Measurements from ENCODE around the gene TMEM253. TPM values are rescaled to one million over a fixed set of nuclear protein-coding genes. Genes with fewer than 3 reads are reported as not detected.

TMEM253 gene
- total and polyA plus RNA-seq, 2 experiments from 2014 or later = 0.59 to 0.95 TPM

GRCh38 chr14:21090940-21091663 is 9.8 kb upstream of the TMEM253 start:
- Mint-ChIP-seq H3K9me3 (peaks cover 11% of the 10 kb centered on the region; the same call in 2 of the 3 replicates), H3K4me1 (peaks cover 67% of the 10 kb centered on the region), H3K27ac (peak overlapping the region; percentile 82), H3K36me3 (ENCODE audit: low read depth) (peaks cover 70% of the 10 kb centered on the region), H3K4me3 (peak overlapping the region; percentile 59; the same call in 1 of the 3 replicates), H3K27me3 (ENCODE audit: insufficient read depth, low read depth, poor library complexity) (peaks cover 42% of the 10 kb centered on the region)
- Histone ChIP-seq H3K9me2 (ENCODE audit: insufficient read depth) (no peaks in the 10 kb centered on the region), H3K4me2 (no peak overlapping the region), H3K79me2 (replicated peaks; ENCODE audit: insufficient read depth) (peaks cover 22% of the 10 kb centered on the region), H3K27me3 (ENCODE audit: insufficient read depth) (no peaks in the 10 kb centered on the region), H3K36me3 (ENCODE audit: insufficient read depth) (peaks cover 22% of the 10 kb centered on the region), H3K4me3 (no peak overlapping the region), H4K20me1 (replicated peaks; ENCODE audit: insufficient read depth) (peaks cover 26% of the 10 kb centered on the region), H3K27ac (ENCODE audit: low read depth) (peak overlapping the region; percentile 73), H2AFZ (no peak overlapping the region), H3K4me1 (ENCODE audit: insufficient read depth) (peaks cover 36% of the 10 kb centered on the region), H3F3A (replicated peaks; ENCODE audit: low read depth) (peaks cover 40% of the 10 kb centered on the region)
- TF ChIP-seq EZH2 (IDR thresholded peaks at IDR 0.05; ENCODE audit: low read depth, unreplicated experiment) (no peak), CTCF (conservative IDR thresholded peaks at IDR 0.05; ENCODE audit: low read depth in 2 of 2) (peak in 1 of 2 experiments; percentile 8; a peak in 1 of 4 replicates)
- DNase-seq (ENCODE audit: low spot score) (no peak), ATAC-seq (no peak)

GRCh38 chr14:21091821-21092272 is 9.0 kb upstream of the TMEM253 start:
- TF ChIP-seq EZH2 (IDR thresholded peaks at IDR 0.05; ENCODE audit: low read depth, unreplicated experiment) = no peak
- TF ChIP-seq ZNF114 (CRISPR knock-in tag; IDR thresholded peaks at IDR 0.05) = no peak
- no peak for TF ChIP-seq JUNB (IDR thresholded peaks at IDR 0.05; ENCODE audit: unreplicated experiment)
- H3K4me1 Mint-ChIP-seq = peaks cover 69% of the 10 kb centered on the region
- DNase-seq (ENCODE audit: low spot score) (no peak), ATAC-seq (no peak)
- Histone ChIP-seq H3K4me2 (no peak overlapping the region; the same call in 1 of the 2 replicates), H3K4me3 (no peak overlapping the region), H3K79me2 (replicated peaks; ENCODE audit: insufficient read depth) (peaks cover 29% of the 10 kb centered on the region), H3F3A (replicated peaks; ENCODE audit: low read depth) (peaks cover 39% of the 10 kb centered on the region), H3K36me3 (ENCODE audit: insufficient read depth) (peaks cover 17% of the 10 kb centered on the region), H3K27ac (ENCODE audit: low read depth) (no peak overlapping the region; the same call in 1 of the 2 replicates), H4K20me1 (replicated peaks; ENCODE audit: insufficient read depth) (peaks cover 19% of the 10 kb centered on the region), H3K9me2 (ENCODE audit: insufficient read depth) (no peaks in the 10 kb centered on the region), H3K4me1 (ENCODE audit: insufficient read depth) (peaks cover 44% of the 10 kb centered on the region), H3K27me3 (ENCODE audit: insufficient read depth) (no peaks in the 10 kb centered on the region), H2AFZ (no peak overlapping the region)
- H3K27ac Mint-ChIP-seq = peak overlapping the region; percentile 82; the same call in 1 of the 2 replicates
- peak overlapping the region; percentile 59; the same call in 1 of the 3 replicates for H3K4me3 Mint-ChIP-seq
- peaks cover 42% of the 10 kb centered on the region for H3K27me3 Mint-ChIP-seq (ENCODE audit: insufficient read depth, low read depth, poor library complexity)
- peaks cover 11% of the 10 kb centered on the region; the same call in 2 of the 3 replicates for H3K9me3 Mint-ChIP-seq
- peaks cover 62% of the 10 kb centered on the region for H3K36me3 Mint-ChIP-seq (ENCODE audit: low read depth)

- Histone ChIP-seq H3F3A (replicated peaks; ENCODE audit: low read depth) (peaks cover 38% of the 10 kb centered on the region), H3K27me3 (ENCODE audit: insufficient read depth) (no peaks in the 10 kb centered on the region), H3K9me2 (ENCODE audit: insufficient read depth) (no peaks in the 10 kb centered on the region), H3K79me2 (replicated peaks; ENCODE audit: insufficient read depth) (peaks cover 35% of the 10 kb centered on the region), H3K4me2 (peak overlapping the region; percentile 74), H4K20me1 (replicated peaks; ENCODE audit: insufficient read depth) (peaks cover 19% of the 10 kb centered on the region), H3K36me3 (ENCODE audit: insufficient read depth) (peaks cover 17% of the 10 kb centered on the region), H3K4me3 (peak overlapping the region; percentile 46; the same call in 1 of the 2 replicates), H2AFZ (no peak overlapping the region), H3K27ac (ENCODE audit: low read depth) (peak overlapping the region; percentile 80; the same call in 1 of the 2 replicates), H3K4me1 (ENCODE audit: insufficient read depth) (peaks cover 48% of the 10 kb centered on the region)
- DNase-seq (ENCODE audit: low spot score) (peak; percentile 91), ATAC-seq (peak; percentile 40)
- Mint-ChIP-seq H3K9me3 (peaks cover 11% of the 10 kb centered on the region; the same call in 2 of the 3 replicates), H3K27ac (peak overlapping the region; percentile 94), H3K36me3 (ENCODE audit: low read depth) (peaks cover 58% of the 10 kb centered on the region), H3K4me1 (peaks cover 71% of the 10 kb centered on the region), H3K27me3 (ENCODE audit: insufficient read depth, low read depth, poor library complexity) (peaks cover 43% of the 10 kb centered on the region), H3K4me3 (peak overlapping the region; percentile 69)
- TF ChIP-seq CREB1 (CRISPR knock-in tag; IDR thresholded peaks at IDR 0.05; ENCODE audit: low read depth) (peak; percentile 68; the same call in 1 of the 2 replicates), REST (IDR thresholded peaks at IDR 0.05; ENCODE audit: unreplicated experiment) (no peak), CTCF (conservative IDR thresholded peaks at IDR 0.05; ENCODE audit: low read depth in 2 of 2) (peak; percentile 87 to 100)
These were observed 8.4 kb upstream of the TMEM253 start for GRCh38 chr14:21092273-21093011.

All from GM23338 (cell line).